Measurements from ENCODE around the gene SCD5.

SCD5 gene

DNA sequence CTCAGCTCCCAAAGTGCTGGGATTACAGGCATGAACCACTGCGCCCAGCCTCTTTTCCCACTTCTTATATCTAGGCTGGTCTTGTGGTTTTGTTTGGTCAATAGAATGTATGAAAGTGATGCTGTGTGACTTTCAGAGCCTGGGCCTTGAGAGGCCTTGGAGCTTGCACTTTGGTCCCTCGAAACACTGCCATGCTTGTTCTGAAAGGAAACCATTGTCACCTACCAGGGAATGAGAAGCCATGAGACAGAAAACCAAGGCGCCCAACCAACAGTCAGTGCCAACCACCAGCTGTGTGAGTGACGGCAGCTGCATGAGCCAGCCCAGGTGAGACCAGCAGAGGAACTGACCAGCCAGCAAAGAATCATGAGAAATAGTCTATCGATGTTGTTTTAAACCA is 57.4 kb downstream of the SCD5 start:
- no peak overlapping the region for H3K27ac ChIP-seq
- TF ChIP-seq ZFX (IDR thresholded peaks at IDR 0.05; ENCODE audit: borderline replicate concordance): no peak
- TF ChIP-seq CTCF (IDR thresholded peaks at IDR 0.05): no peak

- H3K27ac ChIP-seq: no peak overlapping the region
- no peak for TF ChIP-seq ZFX (IDR thresholded peaks at IDR 0.05; ENCODE audit: borderline replicate concordance)
- peak; percentile 99 for TF ChIP-seq CTCF (IDR thresholded peaks at IDR 0.05)
These were observed 59.1 kb downstream of the SCD5 start for GRCh38 chr4:82739287-82740190.

GRCh38 chr4:82737354-82737753 is 61.2 kb downstream of the SCD5 start:
- no peak overlapping the region for H3K27ac ChIP-seq
- TF ChIP-seq CTCF (IDR thresholded peaks at IDR 0.05) (no peak), ZFX (IDR thresholded peaks at IDR 0.05; ENCODE audit: borderline replicate concordance) (no peak)

- H3K27ac ChIP-seq: no peak overlapping the region
- TF ChIP-seq ZFX (IDR thresholded peaks at IDR 0.05; ENCODE audit: borderline replicate concordance): no peak
These were observed 65.0 kb downstream of the SCD5 start for GRCh38 chr4:82733636-82734035.

- H3K27ac ChIP-seq: no peak overlapping the region
- TF ChIP-seq CTCF (IDR thresholded peaks at IDR 0.05): no peak
- TF ChIP-seq ZFX (IDR thresholded peaks at IDR 0.05; ENCODE audit: borderline replicate concordance): no peak
These were observed 70.3 kb downstream of the SCD5 start for GRCh38 chr4:82728301-82728700.

DNA sequence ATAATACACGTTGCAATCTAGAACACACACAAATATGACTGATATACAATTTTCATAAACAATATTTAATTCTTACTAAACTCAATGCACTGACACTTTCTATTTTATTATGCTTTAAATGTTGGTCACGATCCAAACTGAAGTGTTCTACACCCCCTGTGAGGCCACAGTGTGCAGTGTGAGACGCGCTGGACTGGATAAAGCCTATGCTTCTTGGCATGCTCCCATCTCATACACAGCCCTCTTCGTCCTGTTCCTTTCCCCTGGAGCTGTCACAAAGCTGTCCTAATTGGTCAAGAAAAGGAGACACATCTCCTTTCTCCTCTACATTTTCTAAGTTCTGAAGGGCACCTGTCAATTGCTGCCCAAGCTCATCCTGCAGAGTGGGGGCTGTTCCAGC is 72.0 kb downstream of the SCD5 start:
- H3K27ac ChIP-seq: no peak overlapping the region
- TF ChIP-seq ZFX (IDR thresholded peaks at IDR 0.05; ENCODE audit: borderline replicate concordance): no peak
- TF ChIP-seq CTCF (IDR thresholded peaks at IDR 0.05): no peak

DNA sequence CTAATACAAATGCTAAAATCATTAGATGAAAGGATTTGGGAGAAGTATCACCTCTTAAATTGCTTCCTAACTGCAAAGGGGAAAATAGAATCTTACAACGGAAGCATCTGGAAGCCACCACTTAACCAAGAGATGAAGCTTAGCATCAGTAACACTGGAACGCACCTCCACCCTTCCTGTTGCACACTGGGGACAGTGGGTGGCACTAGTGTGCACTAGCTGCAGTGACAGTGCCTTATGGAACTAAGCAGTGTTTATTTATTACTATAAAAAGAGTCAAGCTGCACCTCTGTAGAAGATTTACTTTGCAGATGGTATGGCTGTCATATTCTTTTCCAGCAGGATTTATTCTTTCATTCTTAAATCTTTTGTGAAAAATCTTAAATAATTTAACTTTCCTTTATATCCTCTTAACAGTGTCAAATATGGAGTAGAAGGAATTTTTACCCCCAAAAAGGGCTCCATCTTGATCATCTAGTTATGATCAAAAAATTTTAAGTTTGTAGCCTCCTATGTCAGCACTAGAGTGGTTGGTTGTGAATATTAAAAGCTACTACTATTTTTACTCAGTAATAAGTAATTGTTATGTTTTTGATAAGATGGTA is 76.7 kb downstream of the SCD5 start:
- H3K27ac ChIP-seq: no peak overlapping the region
- TF ChIP-seq CTCF (IDR thresholded peaks at IDR 0.05) (peak; percentile 87), ZFX (IDR thresholded peaks at IDR 0.05; ENCODE audit: borderline replicate concordance) (no peak)

Data from 22Rv1 (cell line).